Mucosa of descending colon (tissue), 3 donors: Measurements from ENCODE around the gene NOVA2. TPM values are rescaled to one million over a fixed set of nuclear protein-coding genes. Genes with fewer than 3 reads are reported as not detected.

Experiments
- ATAC-seq: fragments of 200-7000 bp; cut with Tn5 transposase; one replicate; pipeline ENCODE4 v1.9.1; 2020; ENCODE audit warnings: mild to moderate bottlenecking, moderate library complexity
- DNase-seq, 3 donors: peaks; one replicate each; pipeline ENCODE4 v3.0.0-alpha.2; 2020
- H3K36me3 ChIP-seq: fragments of 200-600 bp; one replicate; pipeline ENCODE4 v1.8.0; 2021; ENCODE audit warnings: low read depth, mild to moderate bottlenecking
- H3K4me1 ChIP-seq: fragments of 200-600 bp; one replicate; pipeline ENCODE4 v1.8.0; 2021; ENCODE audit warnings: low read depth, mild to moderate bottlenecking
- H3K4me3 ChIP-seq: fragments of 200-600 bp; one replicate; pipeline ENCODE4 v1.8.0; 2021; ENCODE audit warnings: mild to moderate bottlenecking
- H3K9me3 ChIP-seq: fragments of 200-600 bp; one replicate; pipeline ENCODE4 v1.8.0; 2021; ENCODE audit warnings: mild to moderate bottlenecking
- intact Hi-C, 2 donors: fragments of 100-400 bp; cut with DNase I in 1 of 2; cut with micrococcal nuclease in 1 of 2; formaldehyde crosslinking; loops; one replicate each; pipeline versions ENCODE4 v1.11.0 to v1.11.1; 2022; cut with DNase I, micrococcal nuclease
- total RNA-seq, 3 donors: library from RNA; stranded (reverse); fragmentation: NEBNext Ultra II Directional in 2 of 3; extraction: Animal tissue kit (Norgen Biotek cat#: 25700) in 2 of 3; gene quantifications; one replicate each; pipeline versions ENCODE4 v1.2.1 to v1.2.4, GENCODE V29; 2021 to 2023
- TF ChIP-seq, protein P1 (sequence below): fragments of 200-600 bp; IDR thresholded peaks from one replicate; pipeline ENCODE4 v1.8.0; 2022; ENCODE audit warnings: antibody characterized with exemption, mild to moderate bottlenecking
- donor health status: DM: no; HTN: no; CAD: no; lungs with moderate emphysema.
- donor health status: DM: no; HTN: no; CAD: no.
- donor health status: DM: no; HTN: yes; CAD: no.

NOVA2 gene
- total RNA-seq, 3 donors from 2014 or later: 0.55 to 3.0 (median 1.3) TPM

DNA sequence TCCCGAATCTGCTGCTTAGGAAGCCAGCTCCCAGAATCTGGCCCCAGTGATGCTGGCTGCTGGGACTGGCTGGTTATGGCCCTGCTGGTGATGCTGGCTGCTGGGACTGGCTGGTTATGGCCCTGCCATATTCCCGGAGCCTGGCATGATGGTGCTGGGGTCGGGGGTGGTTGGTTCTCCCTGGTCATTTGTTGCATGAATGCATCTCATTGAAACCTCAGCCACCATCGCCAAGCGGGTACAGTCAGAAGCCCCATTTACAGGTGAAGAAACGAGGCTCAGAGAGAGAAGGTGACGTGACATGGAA is 47.1 kb upstream of the NOVA2 start:
- H3K36me3 ChIP-seq: no peaks in the 10 kb centered on the region
- H3K9me3 ChIP-seq: no peaks in the 10 kb centered on the region
- intact Hi-C loops: loop anchor here in 1 of 2 donors (10.0 kb wide), 1 partner anchor 54 kb away; no protein-coding TSS in a partner anchor
- DNase-seq (no peak), ATAC-seq (no peak)
- peaks cover 5% of the 10 kb centered on the region for H3K4me1 ChIP-seq
- H3K4me3 ChIP-seq: no peak overlapping the region
- TF ChIP-seq, protein P1, sequence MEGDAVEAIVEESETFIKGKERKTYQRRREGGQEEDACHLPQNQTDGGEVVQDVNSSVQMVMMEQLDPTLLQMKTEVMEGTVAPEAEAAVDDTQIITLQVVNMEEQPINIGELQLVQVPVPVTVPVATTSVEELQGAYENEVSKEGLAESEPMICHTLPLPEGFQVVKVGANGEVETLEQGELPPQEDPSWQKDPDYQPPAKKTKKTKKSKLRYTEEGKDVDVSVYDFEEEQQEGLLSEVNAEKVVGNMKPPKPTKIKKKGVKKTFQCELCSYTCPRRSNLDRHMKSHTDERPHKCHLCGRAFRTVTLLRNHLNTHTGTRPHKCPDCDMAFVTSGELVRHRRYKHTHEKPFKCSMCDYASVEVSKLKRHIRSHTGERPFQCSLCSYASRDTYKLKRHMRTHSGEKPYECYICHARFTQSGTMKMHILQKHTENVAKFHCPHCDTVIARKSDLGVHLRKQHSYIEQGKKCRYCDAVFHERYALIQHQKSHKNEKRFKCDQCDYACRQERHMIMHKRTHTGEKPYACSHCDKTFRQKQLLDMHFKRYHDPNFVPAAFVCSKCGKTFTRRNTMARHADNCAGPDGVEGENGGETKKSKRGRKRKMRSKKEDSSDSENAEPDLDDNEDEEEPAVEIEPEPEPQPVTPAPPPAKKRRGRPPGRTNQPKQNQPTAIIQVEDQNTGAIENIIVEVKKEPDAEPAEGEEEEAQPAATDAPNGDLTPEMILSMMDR: no peak

DNA sequence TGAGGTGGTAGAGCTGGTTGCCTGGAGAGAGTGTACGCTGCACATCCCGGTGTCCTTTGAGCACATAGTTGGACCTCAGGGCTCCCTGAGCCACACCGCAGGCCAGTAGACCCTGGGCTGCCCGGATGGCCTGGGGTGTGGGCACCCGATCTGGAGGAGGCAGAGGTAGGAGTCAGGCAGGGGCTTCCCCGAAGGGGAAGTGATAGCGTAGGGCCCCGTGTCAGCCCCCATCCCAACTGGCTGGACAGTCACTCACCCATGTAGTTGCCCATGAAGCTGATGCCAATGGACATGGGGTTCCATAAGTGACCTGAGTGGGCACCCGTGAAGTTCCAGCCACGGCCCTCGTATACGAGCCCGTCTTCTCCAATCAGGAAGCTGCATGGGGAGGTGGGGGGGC is 45.6 kb upstream of the NOVA2 start:
- intact Hi-C loops: no loop called here

DNA sequence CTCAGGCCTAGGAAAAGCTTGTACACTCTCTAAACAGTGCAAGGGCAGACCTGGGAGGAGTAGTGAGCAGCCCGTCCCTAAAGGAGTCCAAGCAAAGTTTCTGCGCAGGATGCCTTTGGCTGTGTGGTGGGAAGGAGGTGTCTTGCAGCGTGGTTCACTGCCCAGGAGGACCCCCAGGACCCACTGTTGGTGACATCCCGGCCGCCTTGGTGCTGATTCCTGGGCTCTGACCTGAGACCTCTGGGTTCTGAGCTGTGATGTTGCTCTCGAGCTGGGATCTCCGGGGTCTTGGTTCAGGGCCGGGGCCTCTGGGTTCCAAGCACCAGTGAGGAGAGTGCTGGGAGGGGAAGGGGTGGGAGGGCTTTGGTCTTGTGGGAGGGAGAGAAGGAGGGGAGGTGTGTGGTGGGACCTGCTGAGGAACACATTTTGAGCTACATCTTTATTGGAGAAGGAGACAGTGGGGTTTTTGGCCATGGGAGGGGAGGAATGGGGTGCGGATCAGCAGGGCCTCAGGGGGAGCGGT is 45.1 kb upstream of the NOVA2 start:
- H3K36me3 ChIP-seq: no peaks in the 10 kb centered on the region
- H3K9me3 ChIP-seq: no peaks in the 10 kb centered on the region
- TF ChIP-seq, protein P1: no peak
- peaks cover 14% of the 10 kb centered on the region for H3K4me1 ChIP-seq
- ATAC-seq: no peak
- intact Hi-C loops: no loop called here
- H3K4me3 ChIP-seq: no peak overlapping the region
- DNase-seq: no peak

More for the DNA sequence above, 45.6 kb upstream of the NOVA2 start:
- no peaks in the 10 kb centered on the region for H3K36me3 ChIP-seq
- H3K4me3 ChIP-seq: no peak overlapping the region
- no peaks in the 10 kb centered on the region for H3K9me3 ChIP-seq
- TF ChIP-seq, protein P1: no peak
- ATAC-seq: no peak
- H3K4me1 ChIP-seq: peaks cover 14% of the 10 kb centered on the region
- DNase-seq: no peak

DNA sequence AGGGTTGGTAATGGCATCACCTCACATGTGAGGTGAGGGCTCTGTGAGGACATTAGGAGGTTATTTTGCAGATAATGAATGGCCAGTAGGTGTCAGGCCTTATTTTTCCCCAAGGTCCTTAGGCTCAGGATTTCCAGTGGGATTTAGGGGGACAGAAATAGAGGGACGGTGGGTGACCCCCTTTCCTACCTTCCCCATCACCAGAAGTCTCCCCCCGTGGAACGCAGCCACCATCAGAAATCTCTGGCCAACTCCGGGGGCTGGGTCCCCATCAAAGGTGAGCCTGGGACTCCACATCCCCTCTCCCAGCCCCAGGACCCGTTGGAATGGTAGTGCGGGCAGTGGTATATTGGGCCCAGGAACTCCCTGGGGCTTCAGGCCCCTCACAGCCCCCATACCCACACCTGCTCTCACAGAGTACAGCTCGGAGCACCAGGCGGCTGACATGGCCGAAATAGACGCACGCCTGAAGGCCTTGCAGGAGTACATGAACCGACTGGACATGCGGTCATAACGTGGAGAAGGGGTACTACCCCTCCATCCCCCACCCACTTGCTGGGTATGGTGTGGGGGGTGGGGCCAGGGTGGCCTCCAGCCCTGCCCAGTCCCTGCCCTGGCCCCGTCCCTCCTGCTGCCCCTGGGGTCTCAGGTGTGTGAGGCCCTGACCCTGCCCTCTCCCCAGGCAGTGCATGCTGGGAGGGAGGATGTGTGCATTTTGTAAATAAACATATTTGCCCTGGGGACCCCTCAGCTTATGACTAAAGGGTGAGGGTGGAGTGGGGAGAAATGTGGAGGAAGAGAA is 44.4 kb upstream of the NOVA2 start:
- no peak for ATAC-seq

GRCh38 chr19:46017095-46017429 is 43.4 kb upstream of the NOVA2 start:
- no peak overlapping the region for H3K4me3 ChIP-seq
- H3K4me1 ChIP-seq: peaks cover 14% of the 10 kb centered on the region
- H3K9me3 ChIP-seq: no peaks in the 10 kb centered on the region
- H3K36me3 ChIP-seq: no peaks in the 10 kb centered on the region
- DNase-seq (peak in 1 of 3 donors; percentile 42), ATAC-seq (no peak)
- intact Hi-C loops: no loop called here
- TF ChIP-seq, protein P1: no peak

More for the DNA sequence above, 44.4 kb upstream of the NOVA2 start:
- DNase-seq: no peak
- intact Hi-C loops: no loop called here
- Histone ChIP-seq H3K36me3 (no peaks in the 10 kb centered on the region), H3K4me3 (no peak overlapping the region), H3K4me1 (peaks cover 14% of the 10 kb centered on the region), H3K9me3 (no peaks in the 10 kb centered on the region)
- TF ChIP-seq, protein P1: no peak
